Measurements from ENCODE around the gene AKR1C3.

DNA sequence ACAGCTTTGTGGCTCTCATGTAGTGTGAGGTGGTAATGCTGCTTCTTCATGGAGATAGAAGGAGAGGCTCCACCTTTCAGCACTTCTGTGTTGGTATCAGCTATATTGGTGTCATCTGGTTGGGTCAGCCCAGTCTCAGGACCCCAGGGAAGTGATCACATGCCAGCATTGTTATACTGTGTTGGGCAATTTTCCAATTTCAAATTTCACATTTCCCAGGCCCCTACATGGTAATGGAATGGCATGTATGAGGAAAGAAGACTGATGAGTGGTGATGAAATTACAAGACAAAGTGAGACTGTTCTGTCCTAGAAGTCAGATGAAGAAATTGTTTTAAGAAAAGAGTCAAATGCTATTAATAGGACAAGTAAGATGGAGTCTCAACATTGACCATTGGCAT lies 3.7 kb upstream of the AKR1C3 start:
- no peak for TF ChIP-seq POLR2AphosphoS5 (IDR thresholded peaks at IDR 0.05; ENCODE audit: low read depth, low read length)
- TF ChIP-seq, protein P1, sequence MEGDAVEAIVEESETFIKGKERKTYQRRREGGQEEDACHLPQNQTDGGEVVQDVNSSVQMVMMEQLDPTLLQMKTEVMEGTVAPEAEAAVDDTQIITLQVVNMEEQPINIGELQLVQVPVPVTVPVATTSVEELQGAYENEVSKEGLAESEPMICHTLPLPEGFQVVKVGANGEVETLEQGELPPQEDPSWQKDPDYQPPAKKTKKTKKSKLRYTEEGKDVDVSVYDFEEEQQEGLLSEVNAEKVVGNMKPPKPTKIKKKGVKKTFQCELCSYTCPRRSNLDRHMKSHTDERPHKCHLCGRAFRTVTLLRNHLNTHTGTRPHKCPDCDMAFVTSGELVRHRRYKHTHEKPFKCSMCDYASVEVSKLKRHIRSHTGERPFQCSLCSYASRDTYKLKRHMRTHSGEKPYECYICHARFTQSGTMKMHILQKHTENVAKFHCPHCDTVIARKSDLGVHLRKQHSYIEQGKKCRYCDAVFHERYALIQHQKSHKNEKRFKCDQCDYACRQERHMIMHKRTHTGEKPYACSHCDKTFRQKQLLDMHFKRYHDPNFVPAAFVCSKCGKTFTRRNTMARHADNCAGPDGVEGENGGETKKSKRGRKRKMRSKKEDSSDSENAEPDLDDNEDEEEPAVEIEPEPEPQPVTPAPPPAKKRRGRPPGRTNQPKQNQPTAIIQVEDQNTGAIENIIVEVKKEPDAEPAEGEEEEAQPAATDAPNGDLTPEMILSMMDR (IDR thresholded peaks at IDR 0.05): no peak
- TF ChIP-seq, protein P2, sequence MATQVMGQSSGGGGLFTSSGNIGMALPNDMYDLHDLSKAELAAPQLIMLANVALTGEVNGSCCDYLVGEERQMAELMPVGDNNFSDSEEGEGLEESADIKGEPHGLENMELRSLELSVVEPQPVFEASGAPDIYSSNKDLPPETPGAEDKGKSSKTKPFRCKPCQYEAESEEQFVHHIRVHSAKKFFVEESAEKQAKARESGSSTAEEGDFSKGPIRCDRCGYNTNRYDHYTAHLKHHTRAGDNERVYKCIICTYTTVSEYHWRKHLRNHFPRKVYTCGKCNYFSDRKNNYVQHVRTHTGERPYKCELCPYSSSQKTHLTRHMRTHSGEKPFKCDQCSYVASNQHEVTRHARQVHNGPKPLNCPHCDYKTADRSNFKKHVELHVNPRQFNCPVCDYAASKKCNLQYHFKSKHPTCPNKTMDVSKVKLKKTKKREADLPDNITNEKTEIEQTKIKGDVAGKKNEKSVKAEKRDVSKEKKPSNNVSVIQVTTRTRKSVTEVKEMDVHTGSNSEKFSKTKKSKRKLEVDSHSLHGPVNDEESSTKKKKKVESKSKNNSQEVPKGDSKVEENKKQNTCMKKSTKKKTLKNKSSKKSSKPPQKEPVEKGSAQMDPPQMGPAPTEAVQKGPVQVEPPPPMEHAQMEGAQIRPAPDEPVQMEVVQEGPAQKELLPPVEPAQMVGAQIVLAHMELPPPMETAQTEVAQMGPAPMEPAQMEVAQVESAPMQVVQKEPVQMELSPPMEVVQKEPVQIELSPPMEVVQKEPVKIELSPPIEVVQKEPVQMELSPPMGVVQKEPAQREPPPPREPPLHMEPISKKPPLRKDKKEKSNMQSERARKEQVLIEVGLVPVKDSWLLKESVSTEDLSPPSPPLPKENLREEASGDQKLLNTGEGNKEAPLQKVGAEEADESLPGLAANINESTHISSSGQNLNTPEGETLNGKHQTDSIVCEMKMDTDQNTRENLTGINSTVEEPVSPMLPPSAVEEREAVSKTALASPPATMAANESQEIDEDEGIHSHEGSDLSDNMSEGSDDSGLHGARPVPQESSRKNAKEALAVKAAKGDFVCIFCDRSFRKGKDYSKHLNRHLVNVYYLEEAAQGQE (IDR thresholded peaks at IDR 0.05; ENCODE audit: insufficient read depth in 1 of 2, low read depth in 2 of 2, low read length in 1 of 2): no peak
- no peak for TF ChIP-seq SIN3A (IDR thresholded peaks at IDR 0.05; ENCODE audit: borderline replicate concordance, insufficient read depth, low read depth, low read length)
- no peak for TF ChIP-seq TCF7L2 (IDR thresholded peaks at IDR 0.05; ENCODE audit: low read depth, low read length)

All from Panc1 (cell line).